HCT116 (cell line): ENCODE measurements around the gene TRIM24. TPM values are rescaled to one million over a fixed set of nuclear protein-coding genes. Genes with fewer than 3 reads are reported as not detected.

ENCODE experiments used
- ATAC-seq: fragments of 200-7000 bp; cut with Tn5 transposase; 2 replicates; pipeline ENCODE4 v1.9.1; 2020; ENCODE audit warnings: mild to moderate bottlenecking, moderate library complexity
- BruUV-seq: library from RNA; stranded (reverse); fragments of 400-500 nt; replicated peaks from 2 replicates; lab custom pipeline; 2021; lab: Mats Ljungman, UMichigan
- CTCF ChIA-PET: fragments of 300-600 bp; sonication (Branson Sonifier 250); formaldehyde crosslinking; loops from one replicate; lab custom pipeline; 2021; ENCODE audit warnings: antibody characterized with exemption; lab: Charles Lee
- POLR2A ChIA-PET: fragments of 300-600, 350-600 bp; sonication (Branson Sonifier 250); formaldehyde crosslinking; loops from one replicate; lab custom pipeline; 2021; ENCODE audit warnings: antibody characterized with exemption; lab: Charles Lee
- RAD21 ChIA-PET, 2 experiments: fragments of 300-600 bp; sonication (Branson Sonifier 250); formaldehyde crosslinking; loops; one replicate each; lab custom pipeline; 2023; ENCODE audit warnings: low total read pairs in 2 of 2; ENCODE audit not compliant: uncharacterized antibody in 2 of 2, unreplicated experiment in 2 of 2, low non-redundant PET in 1 of 2; lab: Charles Lee
- DNase-seq: peaks from one replicate; pipeline ENCODE4 v3.0.0-alpha.2; 2010; ENCODE audit warnings: low read depth, low spot score
- H2AFZ ChIP-seq: fragments of 200-600 bp; shearing (Covaris generic), sonication (generic); 2 replicates; pipeline ENCODE4 v1.6.1; 2017; ENCODE audit warnings: low read depth, mixed run types, mixed read lengths, antibody characterized with exemption, low read length; ENCODE audit not compliant: poor library complexity, severe bottlenecking
- H3K27ac ChIP-seq: 2 replicates; pipeline ENCODE4 v1.5.1; 2012; ENCODE audit warnings: low read depth, low read length
- H3K27me3 ChIP-seq: fragments of 200-600 bp; sonication (generic); 2 replicates; pipeline ENCODE4 v1.6.1; 2016; ENCODE audit warnings: mixed run types, low read length, mixed read lengths; ENCODE audit not compliant: insufficient read depth
- H3K36me3 ChIP-seq, 2 experiments: fragments of 200-500 bp in 1 of 2; fragments of 200-600 bp in 1 of 2; sonication (Bioruptor generic) in 1 of 2; sonication (generic) in 1 of 2; 2 replicates each; pipeline versions ENCODE4 v1.5.1 to v1.6.1; 2014 to 2016; ENCODE audit warnings: low read length in 2 of 2, inconsistent platforms in 1 of 2, mixed read lengths in 1 of 2, mixed run types in 1 of 2; ENCODE audit not compliant: insufficient read depth in 2 of 2, control insufficient read depth in 1 of 2
- H3K4me1 ChIP-seq, 2 experiments: fragments of 200-600 bp in 1 of 2; sonication (generic) in 1 of 2; 2 replicates each; pipeline versions ENCODE4 v1.5.1 to v1.6.1; 2012 to 2017; ENCODE audit warnings: low read length in 2 of 2, inconsistent platforms in 1 of 2, mild to moderate bottlenecking in 1 of 2, mixed read lengths in 1 of 2, mixed run types in 1 of 2, moderate library complexity in 1 of 2; ENCODE audit not compliant: insufficient read depth in 2 of 2, control insufficient read depth in 1 of 2
- H3K4me2 ChIP-seq: fragments of 200-600 bp; sonication (generic); 2 replicates; pipeline ENCODE4 v1.6.1; 2017; ENCODE audit warnings: mixed run types, low read length, mixed read lengths
- H3K4me3 ChIP-seq, 2 experiments: fragments of 200-600 bp in 1 of 2; sonication (generic) in 1 of 2; replicated peaks in 1 of 2; 2 replicates each; pipeline ENCODE4 v1.5.1; 2011 to 2016; ENCODE audit warnings: low read length in 2 of 2, control low read depth in 1 of 2, low read depth in 1 of 2, mild to moderate bottlenecking in 1 of 2, mixed read lengths in 1 of 2, mixed run types in 1 of 2
- H3K79me2 ChIP-seq: fragments of 200-600 bp; sonication (generic); 2 replicates; pipeline ENCODE4 v1.6.1; 2017; ENCODE audit warnings: mild to moderate bottlenecking, mixed run types, low read length, moderate library complexity, mixed read lengths; ENCODE audit not compliant: insufficient read depth
- H3K9ac ChIP-seq: fragments of 200-600 bp; sonication (generic); 2 replicates; pipeline ENCODE4 v1.6.1; 2016; ENCODE audit warnings: low read length, mixed read lengths
- H3K9me2 ChIP-seq: fragments of 200-600 bp; sonication (generic), shearing (Covaris generic); 2 replicates; pipeline ENCODE4 v1.6.1; 2017; ENCODE audit warnings: mixed run types, mild to moderate bottlenecking, moderate library complexity; ENCODE audit not compliant: insufficient read depth
- H3K9me3 ChIP-seq, 2 experiments: fragments of 200-500 bp in 1 of 2; fragments of 200-600 bp in 1 of 2; sonication (Bioruptor generic) in 1 of 2; sonication (generic) in 1 of 2; 2 replicates each; pipeline ENCODE4 v1.6.1; 2014 to 2017; ENCODE audit warnings: low read length in 2 of 2, mixed read lengths in 2 of 2, inconsistent platforms in 1 of 2, low read depth in 1 of 2, mild to moderate bottlenecking in 1 of 2, mixed run types in 1 of 2, moderate library complexity in 1 of 2; ENCODE audit not compliant: control insufficient read depth in 1 of 2, insufficient read depth in 1 of 2
- H4K20me1 ChIP-seq: fragments of 200-600 bp; sonication (generic), shearing (Covaris generic); 2 replicates; pipeline ENCODE4 v1.6.1; 2017; ENCODE audit warnings: mixed run types, mild to moderate bottlenecking, moderate library complexity; ENCODE audit not compliant: insufficient read depth
- CBX3 ChIP-seq: IDR thresholded peaks from 2 replicates; pipeline ENCODE4 v1.6.1; 2012; ENCODE audit warnings: low read depth
- ELF1 ChIP-seq: IDR thresholded peaks from 2 replicates; pipeline ENCODE4 v1.6.1; 2012; ENCODE audit warnings: low read depth, borderline replicate concordance
- EZH2 ChIP-seq: fragments of 200-600 bp; sonication (generic); IDR thresholded peaks from 2 replicates; pipeline ENCODE4 v1.6.1; 2017; ENCODE audit warnings: antibody characterized with exemption, mixed run types
- FOSL1 ChIP-seq: IDR thresholded peaks from 2 replicates; pipeline ENCODE4 v1.6.1; 2012; ENCODE audit warnings: low read depth
- RAD21 ChIP-seq: IDR thresholded peaks from 2 replicates; pipeline ENCODE4 v1.6.1; 2012; ENCODE audit warnings: low read depth, mild to moderate bottlenecking
- SIN3A ChIP-seq: IDR thresholded peaks from 2 replicates; pipeline ENCODE4 v1.6.1; 2012; ENCODE audit warnings: low read depth
- SP1 ChIP-seq: IDR thresholded peaks from 2 replicates; pipeline ENCODE4 v1.6.1; 2012; ENCODE audit warnings: low read depth
- SRF ChIP-seq: IDR thresholded peaks from 2 replicates; pipeline ENCODE4 v1.6.1; 2012; ENCODE audit warnings: low read depth
- TCF7L2 ChIP-seq: IDR thresholded peaks from 2 replicates; pipeline ENCODE4 v1.7.0; 2011; ENCODE audit warnings: borderline replicate concordance, inconsistent platforms; ENCODE audit not compliant: insufficient read depth, insufficient read length; ENCODE audit errors: extremely low read depth
- ZFX ChIP-seq: fragments of 450-650 bp; IDR thresholded peaks from 2 replicates; pipeline ENCODE4 v1.6.1; 2017
- ZNF274 ChIP-seq: fragments of 200-500 bp; sonication (Bioruptor generic); IDR thresholded peaks from 2 replicates; pipeline ENCODE4 v1.6.1; 2014; ENCODE audit warnings: mild to moderate bottlenecking, low read depth, low read length, inconsistent platforms
- intact Hi-C: fragments of 100-400 bp; cut with micrococcal nuclease; formaldehyde crosslinking; loops from 2 replicates; pipeline ENCODE4 v1.10.0; 2022
- total RNA-seq: library from RNA; stranded (reverse); gene quantifications from one replicate; pipeline ENCODE4 v1.2.1, GENCODE V29; 2021; ENCODE audit not compliant: unreplicated experiment
- TF ChIP-seq, protein P1 (sequence below): IDR thresholded peaks from 2 replicates; pipeline ENCODE4 v1.6.1; 2012
- TF ChIP-seq, protein P2 (sequence below), 3 experiments: fragments of 200-600 bp in 1 of 3; sonication (generic) in 1 of 3; IDR thresholded peaks in 2 of 3; conservative IDR thresholded peaks in 1 of 3; 2 replicates each; pipeline ENCODE4 v1.5.1; 2012 to 2017; ENCODE audit warnings: low read depth in 2 of 3, low read length in 2 of 3, antibody characterized with exemption in 1 of 3, borderline replicate concordance in 1 of 3, control low read depth in 1 of 3, mild to moderate bottlenecking in 1 of 3, mixed read lengths in 1 of 3, mixed run types in 1 of 3, moderate library complexity in 1 of 3; ENCODE audit not compliant: insufficient read depth in 1 of 3
- TF ChIP-seq, protein P3 (sequence below): IDR thresholded peaks from 2 replicates; pipeline ENCODE4 v1.6.1; 2012; ENCODE audit warnings: low read depth

Gene TRIM24
- total RNA-seq, 1 experiment from 2014 or later = 12.8 TPM

DNA sequence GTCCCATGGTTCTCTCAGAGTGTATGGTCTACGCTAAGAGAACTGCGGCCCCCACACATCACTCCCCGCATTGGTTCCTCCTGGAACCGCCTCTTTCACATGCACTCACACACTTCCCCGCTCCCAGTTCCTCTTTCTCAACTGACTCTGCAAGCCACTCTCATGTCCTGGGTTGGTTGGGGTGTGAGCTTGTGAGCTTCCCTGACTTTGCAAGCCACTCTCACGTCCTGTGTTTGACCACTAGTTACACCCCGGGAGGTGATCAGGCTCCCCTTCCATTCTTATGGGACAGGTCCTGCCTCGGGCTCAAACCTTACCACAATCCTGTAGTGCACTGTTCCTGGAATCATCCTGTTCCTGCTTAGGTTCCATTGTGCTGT lies 105.0 kb downstream of the TRIM24 start:
- Histone ChIP-seq H3K9ac (no peak overlapping the region), H3K4me3 (no peak overlapping the region), H3K36me3 (peaks cover 0 to 7% of the 10 kb centered on the region in 2 experiments; a peak in 1 of 4 replicates), H3K27me3 (no peaks in the 10 kb centered on the region), H3K9me2 (no peaks in the 10 kb centered on the region), H3K79me2 (no peaks in the 10 kb centered on the region), H3K9me3 (peaks cover 7 to 9% of the 10 kb centered on the region in 2 experiments; a peak in 3 of 4 replicates), H3K4me2 (no peak overlapping the region), H2AFZ (no peak overlapping the region), H4K20me1 (no peaks in the 10 kb centered on the region), H3K4me1 (no peaks in the 10 kb centered on the region), H3K27ac (no peak overlapping the region)
- TF ChIP-seq, protein P1, sequence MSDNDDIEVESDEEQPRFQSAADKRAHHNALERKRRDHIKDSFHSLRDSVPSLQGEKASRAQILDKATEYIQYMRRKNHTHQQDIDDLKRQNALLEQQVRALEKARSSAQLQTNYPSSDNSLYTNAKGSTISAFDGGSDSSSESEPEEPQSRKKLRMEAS = no peak
- TF ChIP-seq ZFX = no peak
- TF ChIP-seq ZNF274 = no peak
- TF ChIP-seq SP1 = no peak
- TF ChIP-seq SIN3A = no peak
- TF ChIP-seq, protein P2, sequence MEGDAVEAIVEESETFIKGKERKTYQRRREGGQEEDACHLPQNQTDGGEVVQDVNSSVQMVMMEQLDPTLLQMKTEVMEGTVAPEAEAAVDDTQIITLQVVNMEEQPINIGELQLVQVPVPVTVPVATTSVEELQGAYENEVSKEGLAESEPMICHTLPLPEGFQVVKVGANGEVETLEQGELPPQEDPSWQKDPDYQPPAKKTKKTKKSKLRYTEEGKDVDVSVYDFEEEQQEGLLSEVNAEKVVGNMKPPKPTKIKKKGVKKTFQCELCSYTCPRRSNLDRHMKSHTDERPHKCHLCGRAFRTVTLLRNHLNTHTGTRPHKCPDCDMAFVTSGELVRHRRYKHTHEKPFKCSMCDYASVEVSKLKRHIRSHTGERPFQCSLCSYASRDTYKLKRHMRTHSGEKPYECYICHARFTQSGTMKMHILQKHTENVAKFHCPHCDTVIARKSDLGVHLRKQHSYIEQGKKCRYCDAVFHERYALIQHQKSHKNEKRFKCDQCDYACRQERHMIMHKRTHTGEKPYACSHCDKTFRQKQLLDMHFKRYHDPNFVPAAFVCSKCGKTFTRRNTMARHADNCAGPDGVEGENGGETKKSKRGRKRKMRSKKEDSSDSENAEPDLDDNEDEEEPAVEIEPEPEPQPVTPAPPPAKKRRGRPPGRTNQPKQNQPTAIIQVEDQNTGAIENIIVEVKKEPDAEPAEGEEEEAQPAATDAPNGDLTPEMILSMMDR (IDR thresholded peaks at IDR 0.05 in 2 of 3, conservative IDR thresholded peaks at IDR 0.05 in 1 of 3; ENCODE audit: borderline replicate concordance in 1 of 3, insufficient read depth in 1 of 3, low read depth in 2 of 3, low read length in 2 of 3) = no peak
- no peak for TF ChIP-seq ELF1
- BruUV-seq = no TSS peak
- DNase-seq = no peak
- CTCF ChIA-PET = no interaction called here
- POLR2A ChIA-PET = no interaction called here
- ATAC-seq = no peak
- RAD21 ChIA-PET = no interaction called here
- intact Hi-C loops = no loop called here

DNA sequence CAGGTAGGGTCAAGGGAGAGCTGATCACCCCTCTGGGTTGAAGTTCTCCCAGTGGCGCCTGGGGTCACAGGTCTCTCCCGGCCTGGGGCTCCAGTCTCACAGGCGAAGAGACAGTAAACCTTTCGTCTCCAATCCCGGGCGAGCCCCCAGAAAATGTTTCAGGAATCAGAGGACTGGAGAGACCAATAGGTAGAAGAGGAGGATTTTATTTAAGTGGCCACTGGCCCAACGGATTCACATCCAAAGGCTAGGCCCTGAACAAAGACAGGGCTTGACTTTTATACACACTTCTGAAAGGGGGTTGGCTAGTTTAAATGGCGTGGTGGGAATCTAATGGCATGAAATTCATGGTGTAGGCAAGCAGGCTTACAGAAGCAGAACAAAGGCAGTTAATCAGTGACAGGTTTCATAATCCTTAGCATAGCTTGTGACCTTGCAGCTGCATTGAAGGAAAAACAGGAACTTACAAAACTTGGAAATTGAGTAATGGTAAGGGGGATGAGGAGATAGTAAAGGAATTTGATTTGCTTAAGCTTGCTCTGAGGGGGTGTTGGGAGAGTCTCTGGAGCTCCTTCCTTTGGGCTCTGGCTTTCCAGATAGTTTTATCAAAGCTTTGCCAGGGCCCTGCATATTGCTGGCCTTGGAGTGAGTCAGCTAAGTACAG lies 105.5 kb downstream of the TRIM24 start:
- Histone ChIP-seq H3K9ac (no peak overlapping the region), H3K4me3 (no peak overlapping the region), H3K4me2 (no peak overlapping the region), H3K79me2 (no peaks in the 10 kb centered on the region), H3K27ac (no peak overlapping the region), H3K9me3 (peaks cover 7 to 9% of the 10 kb centered on the region in 2 experiments; a peak in 3 of 4 replicates), H3K36me3 (peaks cover 0 to 7% of the 10 kb centered on the region in 2 experiments; a peak in 1 of 4 replicates), H3K4me1 (no peaks in the 10 kb centered on the region), H3K27me3 (no peaks in the 10 kb centered on the region), H2AFZ (no peak overlapping the region), H3K9me2 (no peaks in the 10 kb centered on the region), H4K20me1 (no peaks in the 10 kb centered on the region)
- ATAC-seq = no peak
- POLR2A ChIA-PET = no interaction called here
- CTCF ChIA-PET = no interaction called here
- no TSS peak for BruUV-seq
- RAD21 ChIA-PET = no interaction called here
- intact Hi-C loops = no loop called here
- peak; percentile 95 for TF ChIP-seq CBX3
- TF ChIP-seq, protein P3, sequence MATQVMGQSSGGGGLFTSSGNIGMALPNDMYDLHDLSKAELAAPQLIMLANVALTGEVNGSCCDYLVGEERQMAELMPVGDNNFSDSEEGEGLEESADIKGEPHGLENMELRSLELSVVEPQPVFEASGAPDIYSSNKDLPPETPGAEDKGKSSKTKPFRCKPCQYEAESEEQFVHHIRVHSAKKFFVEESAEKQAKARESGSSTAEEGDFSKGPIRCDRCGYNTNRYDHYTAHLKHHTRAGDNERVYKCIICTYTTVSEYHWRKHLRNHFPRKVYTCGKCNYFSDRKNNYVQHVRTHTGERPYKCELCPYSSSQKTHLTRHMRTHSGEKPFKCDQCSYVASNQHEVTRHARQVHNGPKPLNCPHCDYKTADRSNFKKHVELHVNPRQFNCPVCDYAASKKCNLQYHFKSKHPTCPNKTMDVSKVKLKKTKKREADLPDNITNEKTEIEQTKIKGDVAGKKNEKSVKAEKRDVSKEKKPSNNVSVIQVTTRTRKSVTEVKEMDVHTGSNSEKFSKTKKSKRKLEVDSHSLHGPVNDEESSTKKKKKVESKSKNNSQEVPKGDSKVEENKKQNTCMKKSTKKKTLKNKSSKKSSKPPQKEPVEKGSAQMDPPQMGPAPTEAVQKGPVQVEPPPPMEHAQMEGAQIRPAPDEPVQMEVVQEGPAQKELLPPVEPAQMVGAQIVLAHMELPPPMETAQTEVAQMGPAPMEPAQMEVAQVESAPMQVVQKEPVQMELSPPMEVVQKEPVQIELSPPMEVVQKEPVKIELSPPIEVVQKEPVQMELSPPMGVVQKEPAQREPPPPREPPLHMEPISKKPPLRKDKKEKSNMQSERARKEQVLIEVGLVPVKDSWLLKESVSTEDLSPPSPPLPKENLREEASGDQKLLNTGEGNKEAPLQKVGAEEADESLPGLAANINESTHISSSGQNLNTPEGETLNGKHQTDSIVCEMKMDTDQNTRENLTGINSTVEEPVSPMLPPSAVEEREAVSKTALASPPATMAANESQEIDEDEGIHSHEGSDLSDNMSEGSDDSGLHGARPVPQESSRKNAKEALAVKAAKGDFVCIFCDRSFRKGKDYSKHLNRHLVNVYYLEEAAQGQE = no peak
- TF ChIP-seq SRF = no peak
- TF ChIP-seq SIN3A = no peak
- TF ChIP-seq TCF7L2 = no peak
- no peak for TF ChIP-seq RAD21
- TF ChIP-seq EZH2 = no peak
- TF ChIP-seq FOSL1 = no peak
- DNase-seq = peak; percentile 7
